ENCODE data around the gene POLG.

GRCh38 chr15:89333959-89334509, 590 bp downstream of the POLG start:
- TF ChIP-seq POLR2A (IDR thresholded peaks at IDR 0.05; ENCODE audit: low read depth, low read length) (no peak), POLR2AphosphoS5 (IDR thresholded peaks at IDR 0.05; ENCODE audit: low read depth, low read length) (no peak), TAF1 (IDR thresholded peaks at IDR 0.05; ENCODE audit: borderline replicate concordance, low read depth, low read length) (no peak)

All from GM12892 (cell line).